GM18507 (cell line): Measurements from ENCODE around the gene ACOX2.
A peak's percentile ranks its signal among the peaks of the same experiment; 100 is the strongest.

ENCODE experiments used
- DNase-seq: peaks from one replicate; pipeline ENCODE4 v3.0.0; 2011; ENCODE audit warnings: low read depth; ENCODE audit not compliant: insufficient read length; ENCODE audit errors: extremely low spot score
- FAIRE-seq: peaks from 2 replicates; lab custom pipeline; 2011; peaks lifted over from hg19 to GRCh38; lab: Jason Lieb, UNC

ACOX2 gene

DNA sequence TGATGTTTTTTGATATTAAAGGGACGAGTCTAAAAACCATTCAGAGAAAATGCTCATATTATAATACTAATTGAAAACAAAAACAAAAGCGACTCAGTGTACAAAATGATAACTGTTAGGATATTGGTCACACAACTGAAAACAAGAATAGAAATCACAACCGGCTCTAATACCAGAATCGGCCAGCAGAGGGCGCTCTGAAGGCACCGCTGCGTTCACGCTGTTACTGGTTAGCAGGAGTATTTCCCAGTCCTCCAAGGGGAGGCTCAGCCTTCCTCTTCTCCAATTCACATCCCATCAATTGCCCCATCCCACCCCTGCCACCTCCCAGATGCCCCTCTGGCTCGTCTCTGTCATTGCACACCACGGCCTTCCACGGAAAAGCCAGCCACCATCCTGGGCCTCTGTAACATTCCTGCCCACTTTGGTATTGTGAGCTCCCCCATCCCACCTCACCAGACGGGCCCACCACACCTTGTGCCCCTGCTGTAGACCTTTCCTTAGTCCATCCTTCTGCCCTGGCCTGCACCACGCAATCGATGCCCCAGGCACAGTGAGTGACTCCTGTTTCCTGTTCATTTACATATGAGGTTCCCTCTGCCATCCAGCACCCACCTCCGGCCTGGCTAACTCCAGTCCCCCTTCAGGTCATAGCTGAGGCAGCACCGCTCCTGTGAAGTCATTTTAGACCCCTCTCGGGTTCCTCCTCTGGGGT lies 31.7 kb upstream of the ACOX2 start:
- DNase-seq (peak; percentile 33), FAIRE-seq (peak; percentile 81)

- FAIRE-seq (no peak), DNase-seq (no peak)
Measured at GRCh38 chr3:58567251-58567515, 30.2 kb upstream of the ACOX2 start.

DNA sequence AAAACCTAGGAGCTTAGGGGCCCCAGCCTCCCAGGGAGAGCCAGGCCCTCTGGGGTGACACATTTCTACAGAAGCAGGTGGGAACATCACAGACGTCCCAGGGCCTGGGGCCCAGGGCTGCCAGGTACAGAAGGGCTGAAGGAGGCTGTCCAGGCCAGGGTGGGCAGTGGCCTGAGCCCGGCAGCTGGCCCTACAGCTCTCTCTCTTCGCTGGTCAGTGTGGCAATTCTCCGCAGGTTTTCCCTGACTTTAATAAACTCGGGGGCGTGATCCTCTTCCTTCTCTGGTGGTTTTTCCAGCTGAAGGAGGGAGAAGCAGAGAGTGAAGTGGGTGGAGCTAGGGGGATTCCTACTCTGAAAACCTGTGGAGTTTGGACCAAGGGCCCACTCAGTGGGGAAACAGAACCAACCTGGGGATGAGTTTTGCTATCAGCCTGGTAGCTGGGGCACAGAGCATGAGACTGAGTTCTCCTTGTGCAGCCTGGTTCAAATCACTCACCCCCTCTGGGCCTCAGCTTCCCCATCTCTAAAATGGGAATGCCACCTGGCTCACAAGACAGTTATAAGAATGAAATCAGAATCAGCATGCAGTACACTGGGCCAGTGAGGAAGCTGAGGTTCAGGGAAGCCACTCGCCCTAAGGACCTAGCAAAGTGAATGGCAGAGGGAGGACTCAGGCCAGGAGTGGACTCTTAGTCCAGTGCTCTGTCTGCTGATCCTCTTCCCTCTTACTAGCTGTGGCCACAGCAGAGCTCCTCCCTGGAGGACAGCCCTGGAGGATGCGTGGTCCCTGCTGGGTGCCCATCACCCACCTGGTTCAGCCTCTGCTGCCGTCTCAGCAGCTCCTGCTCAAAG lies 29.6 kb upstream of the ACOX2 start:
- DNase-seq (no peak), FAIRE-seq (no peak)

GRCh38 chr3:58565621-58566397 lies 28.8 kb upstream of the ACOX2 start:
- DNase-seq (no peak), FAIRE-seq (no peak)

GRCh38 chr3:58564456-58565160 lies 27.6 kb upstream of the ACOX2 start:
- DNase-seq (no peak), FAIRE-seq (no peak)

DNA sequence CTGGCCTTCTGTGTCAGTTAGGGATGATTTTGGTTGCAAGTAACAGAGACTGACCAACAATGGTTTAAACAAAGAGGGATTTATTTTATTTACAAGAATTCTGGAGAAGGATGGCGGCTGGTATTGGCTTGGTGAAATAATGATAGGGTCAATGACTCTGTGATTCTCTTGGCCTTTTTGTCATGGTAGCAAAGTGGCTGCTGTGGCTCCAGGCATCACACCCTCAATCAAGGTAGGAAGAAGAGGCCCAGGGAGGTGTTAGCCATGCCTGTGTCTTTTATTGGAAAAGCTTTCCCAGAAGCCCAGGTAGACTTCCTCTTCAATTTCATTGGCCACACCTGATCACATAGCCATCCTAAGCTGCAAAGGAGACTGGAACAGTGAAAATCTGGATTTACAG lies 27.1 kb upstream of the ACOX2 start:
- DNase-seq, result no peak
- FAIRE-seq, result no peak

GRCh38 chr3:58563386-58564035 lies 26.5 kb upstream of the ACOX2 start:
- DNase-seq (no peak), FAIRE-seq (no peak)

- no peak for DNase-seq
- FAIRE-seq, result no peak
Measured at GRCh38 chr3:58562498-58562897, 25.5 kb upstream of the ACOX2 start.

DNA sequence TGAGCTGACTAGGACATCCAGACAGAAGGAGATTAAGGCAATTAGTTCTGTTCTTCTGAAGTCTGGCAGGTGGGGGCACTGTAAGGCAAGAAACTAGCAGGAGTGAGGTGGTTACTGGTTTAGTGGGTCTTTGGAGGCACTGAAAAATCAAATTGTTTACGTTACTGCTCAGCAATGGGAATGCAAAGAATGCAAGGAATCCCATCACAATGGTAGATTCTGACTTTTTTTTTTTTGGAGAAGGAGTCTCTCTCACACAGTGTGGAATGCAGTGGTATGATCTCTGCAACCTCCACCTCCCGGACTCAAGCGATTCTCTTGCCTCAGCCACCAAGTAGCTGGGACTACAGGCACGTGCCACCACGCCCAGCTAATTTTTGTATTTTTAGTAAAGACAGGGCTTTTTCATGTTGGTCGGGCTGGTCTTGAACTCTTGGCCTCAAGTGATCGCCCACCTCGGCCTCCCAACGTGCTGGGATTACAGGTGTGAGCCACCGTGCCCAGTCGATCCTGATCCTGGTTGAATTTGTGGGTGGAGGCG lies 23.9 kb upstream of the ACOX2 start:
- DNase-seq, result no peak

GRCh38 chr3:58559586-58559985 lies 22.6 kb upstream of the ACOX2 start:
- DNase-seq (no peak), FAIRE-seq (no peak)

More for the DNA sequence above, 23.9 kb upstream of the ACOX2 start:
- no peak for FAIRE-seq

- FAIRE-seq, result no peak
Measured at GRCh38 chr3:58557491-58557890, 20.5 kb upstream of the ACOX2 start.

DNA sequence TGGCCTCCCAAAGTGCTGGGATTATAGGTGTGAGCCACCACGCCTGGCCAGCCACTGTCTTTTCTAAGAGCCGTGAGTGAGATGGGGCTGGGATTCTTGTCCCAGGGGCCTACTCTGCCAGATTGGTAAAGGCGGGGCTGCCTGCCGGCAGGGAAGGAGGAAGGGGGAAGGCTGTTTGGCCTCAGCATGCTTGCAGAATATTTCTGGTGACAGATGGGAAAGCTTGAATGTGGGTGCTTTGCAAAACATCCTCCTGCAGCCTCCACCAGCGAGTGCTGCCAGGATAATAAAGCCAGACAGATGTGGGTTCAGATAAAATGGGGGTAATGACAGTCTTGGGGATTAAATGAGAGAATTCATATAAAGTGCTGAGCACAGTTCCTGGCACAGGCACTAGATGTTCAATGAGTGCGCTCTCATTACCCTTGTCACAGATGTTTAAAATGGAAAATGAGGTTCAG lies 19.8 kb upstream of the ACOX2 start:
- DNase-seq (no peak), FAIRE-seq (no peak)

More at GRCh38 chr3:58557491-58557890, 20.5 kb upstream of the ACOX2 start:
- DNase-seq, result no peak

- FAIRE-seq (no peak), DNase-seq (no peak)
Measured at GRCh38 chr3:58556001-58556400, 19.0 kb upstream of the ACOX2 start.

DNA sequence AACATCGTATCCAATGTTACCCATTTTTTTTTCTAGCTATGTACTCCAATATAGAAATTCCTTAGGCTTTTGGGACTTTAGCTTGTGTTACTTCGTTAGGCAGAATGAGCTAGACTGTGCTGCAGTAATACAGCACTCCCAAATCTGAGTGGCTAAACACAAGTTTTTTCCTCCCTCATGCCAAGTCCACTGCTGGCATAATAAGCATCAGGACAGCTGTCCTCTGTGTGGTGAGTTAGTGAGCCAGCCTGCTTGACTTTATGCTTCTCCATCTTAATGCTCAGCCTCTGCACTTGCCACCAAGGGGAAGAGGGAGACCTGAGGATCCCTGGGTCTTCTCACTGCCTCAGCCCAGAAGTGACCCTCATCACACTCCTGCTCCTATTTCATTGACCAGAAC lies 18.2 kb upstream of the ACOX2 start:
- no peak for DNase-seq
- FAIRE-seq, result no peak

GRCh38 chr3:58553003-58553402 lies 16.0 kb upstream of the ACOX2 start:
- DNase-seq, result no peak
- FAIRE-seq, result no peak

DNA sequence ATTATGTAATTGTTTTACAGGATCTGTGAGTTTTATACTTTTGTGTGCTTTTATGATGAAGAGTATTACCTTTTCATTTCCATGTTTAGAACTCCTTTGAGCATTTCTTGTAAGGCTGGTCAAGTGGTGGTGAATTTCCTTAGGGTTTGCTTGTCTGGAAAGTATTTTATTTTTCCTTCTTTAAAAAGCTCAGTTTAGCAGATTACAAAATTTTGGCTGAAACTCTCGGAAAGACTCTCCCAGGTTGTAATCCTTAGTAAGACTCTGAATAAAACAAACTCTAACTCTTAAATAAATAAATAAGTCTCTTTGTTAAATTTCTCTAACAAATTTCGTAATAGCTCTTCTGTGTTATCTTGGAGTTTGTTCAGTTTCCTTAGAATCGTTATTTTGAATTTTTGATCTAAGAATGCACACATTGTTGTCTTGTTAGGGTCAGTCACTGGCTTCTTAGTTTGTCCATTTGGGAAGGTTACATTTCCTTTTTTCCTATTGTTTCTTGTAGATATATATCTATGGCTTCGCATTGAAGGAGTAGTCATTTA lies 14.7 kb upstream of the ACOX2 start:
- DNase-seq (no peak), FAIRE-seq (no peak)

GRCh38 chr3:58544541-58544940 lies 7.6 kb upstream of the ACOX2 start:
- FAIRE-seq, result no peak

GRCh38 chr3:58540176-58540858 lies 3.3 kb upstream of the ACOX2 start:
- DNase-seq (no peak), FAIRE-seq (no peak)

More at GRCh38 chr3:58544541-58544940, 7.6 kb upstream of the ACOX2 start:
- no peak for DNase-seq
